H1 (cell line): ENCODE measurements around the gene HNF4A. TPM values are rescaled to one million over a fixed set of nuclear protein-coding genes. Genes with fewer than 3 reads are reported as not detected.

ENCODE experiments used
- CTCF ChIA-PET: fragments of 300-600 bp; sonication (Branson Sonifier 250); formaldehyde crosslinking; loops from one replicate; lab custom pipeline; 2021; ENCODE audit not compliant: partially characterized antibody; lab: Charles Lee
- POLR2A ChIA-PET: fragments of 300-600 bp; sonication (Branson Sonifier 250); formaldehyde crosslinking; loops from one replicate; lab custom pipeline; 2021; ENCODE audit warnings: inconsistent platforms; ENCODE audit not compliant: partially characterized antibody; lab: Charles Lee
- DNase-seq, 2 experiments: peaks; one replicate each; pipeline versions ENCODE4 v3.0.0 to v3.0.0-alpha.2; 2010 to 2022; ENCODE audit warnings: low spot score in 2 of 2, low read depth in 1 of 2, mixed read lengths in 1 of 2
- FAIRE-seq: peaks from 2 replicates; lab custom pipeline; 2011; peaks lifted over from hg19 to GRCh38; lab: Jason Lieb, UNC
- H2AFZ ChIP-seq: 2 replicates; pipeline ENCODE4 v1.8.1; 2012; ENCODE audit warnings: low read length, inconsistent platforms
- H2AK5ac ChIP-seq: 2 replicates; pipeline ENCODE4 v1.6.1; 2013; ENCODE audit warnings: low read depth, low read length
- H2BK120ac ChIP-seq: replicated peaks from 2 replicates; pipeline ENCODE3; 2013; ENCODE audit warnings: low read depth, low read length, inconsistent platforms
- H2BK12ac ChIP-seq: 2 replicates; pipeline ENCODE4 v1.6.1; 2013; ENCODE audit warnings: low read depth, low read length
- H2BK15ac ChIP-seq: 2 replicates; pipeline ENCODE4 v1.6.1; 2013; ENCODE audit warnings: low read length
- H2BK20ac ChIP-seq: 2 replicates; pipeline ENCODE4 v1.6.1; 2013; ENCODE audit warnings: low read length
- H2BK5ac ChIP-seq: 2 replicates; pipeline ENCODE4 v1.6.1; 2013; ENCODE audit warnings: low read depth, low read length
- H3K14ac ChIP-seq: 2 replicates; pipeline ENCODE4 v1.6.1; 2013; ENCODE audit warnings: inconsistent platforms; ENCODE audit not compliant: insufficient read length
- H3K18ac ChIP-seq: 2 replicates; pipeline ENCODE4 v1.6.1; 2013; ENCODE audit warnings: low read length; ENCODE audit errors: extremely low read depth
- H3K23ac ChIP-seq: 2 replicates; pipeline ENCODE4 v1.6.1; 2013; ENCODE audit warnings: inconsistent platforms; ENCODE audit not compliant: insufficient read length
- H3K23me2 ChIP-seq: 2 replicates; pipeline ENCODE4 v1.6.1; 2013; ENCODE audit warnings: low read depth, low read length
- H3K27ac ChIP-seq: 2 replicates; pipeline ENCODE4 v1.6.1; 2011; ENCODE audit warnings: low read depth, low read length, inconsistent platforms
- H3K27me3 ChIP-seq, 4 experiments: replicated peaks in 1 of 4; 1 replicate in 1 of 4; 2 replicates in 3 of 4; pipeline versions ENCODE4 v1.6.1 to v1.8.1; 2011 to 2013; ENCODE audit warnings: low read length in 3 of 4, mild to moderate bottlenecking in 3 of 4, inconsistent platforms in 2 of 4, mixed read lengths in 2 of 4, moderate library complexity in 1 of 4; ENCODE audit not compliant: control insufficient read depth in 3 of 4, insufficient read depth in 3 of 4; ENCODE audit errors: extremely low read depth in 1 of 4
- H3K36me3 ChIP-seq, 4 experiments: 2 replicates each; pipeline versions ENCODE4 v1.6.1 to v1.8.1; 2011 to 2013; ENCODE audit warnings: mild to moderate bottlenecking in 4 of 4, low read length in 3 of 4, moderate library complexity in 2 of 4, control low read depth in 1 of 4, inconsistent platforms in 1 of 4; ENCODE audit not compliant: insufficient read depth in 4 of 4, control insufficient read depth in 2 of 4
- H3K4ac ChIP-seq: replicated peaks from 2 replicates; pipeline ENCODE3; 2013; ENCODE audit warnings: low read length, low read depth, mixed read lengths, inconsistent platforms; ENCODE audit not compliant: insufficient read length
- H3K4me1 ChIP-seq, 4 experiments: replicated peaks in 1 of 4; 1 replicate in 1 of 4; 2 replicates in 3 of 4; pipeline versions ENCODE4 v1.6.1 to v1.8.1; 2011 to 2013; ENCODE audit warnings: low read length in 3 of 4, inconsistent platforms in 2 of 4, mixed read lengths in 1 of 4; ENCODE audit not compliant: insufficient read depth in 4 of 4, control insufficient read depth in 3 of 4
- H3K4me2 ChIP-seq, 2 experiments: 2 replicates each; pipeline versions ENCODE4 v1.6.1 to v1.8.1; 2011 to 2013; ENCODE audit warnings: low read depth in 2 of 2, low read length in 2 of 2, control low read depth in 1 of 2, inconsistent platforms in 1 of 2, mild to moderate bottlenecking in 1 of 2; ENCODE audit not compliant: insufficient read depth in 1 of 2
- H3K4me3 ChIP-seq, 4 experiments: fragments of 200-600, 300-600 bp in 1 of 4; sonication (generic), shearing (Covaris generic), sonication (Bioruptor Twin) in 1 of 4; 2 replicates each; pipeline versions ENCODE4 v1.5.1 to v1.8.1; 2011 to 2016; ENCODE audit warnings: low read length in 4 of 4, low read depth in 3 of 4, control low read depth in 2 of 4, inconsistent platforms in 2 of 4, mild to moderate bottlenecking in 2 of 4, mixed read lengths in 1 of 4, moderate library complexity in 1 of 4; ENCODE audit not compliant: insufficient read depth in 2 of 4; ENCODE audit errors: extremely low read depth in 1 of 4
- H3K56ac ChIP-seq: replicated peaks from 2 replicates; pipeline ENCODE3; 2013; ENCODE audit warnings: low read depth, mild to moderate bottlenecking, mixed read lengths, low read length, inconsistent platforms; ENCODE audit not compliant: insufficient read length
- H3K79me1 ChIP-seq: 2 replicates; pipeline ENCODE4 v1.6.1; 2013; ENCODE audit warnings: low read depth, low read length, control low read depth
- H3K79me2 ChIP-seq, 2 experiments: 2 replicates each; pipeline versions ENCODE4 v1.6.1 to v1.8.1; 2012 to 2013; ENCODE audit warnings: low read length in 2 of 2, mild to moderate bottlenecking in 2 of 2, inconsistent platforms in 1 of 2; ENCODE audit not compliant: insufficient read depth in 2 of 2, control insufficient read depth in 1 of 2
- H3K9ac ChIP-seq, 4 experiments: replicated peaks in 1 of 4; 1 replicate in 1 of 4; 2 replicates in 3 of 4; pipeline versions ENCODE4 v1.6.1 to v1.8.1; 2011 to 2013; ENCODE audit warnings: low read depth in 3 of 4, low read length in 3 of 4, control low read depth in 2 of 4, mild to moderate bottlenecking in 2 of 4, moderate library complexity in 2 of 4, inconsistent platforms in 1 of 4; ENCODE audit errors: extremely low read depth in 1 of 4
- H3K9me3 ChIP-seq, 2 experiments: 2 replicates each; pipeline versions ENCODE4 v1.6.1 to v1.8.1; 2012 to 2013; ENCODE audit warnings: mild to moderate bottlenecking in 2 of 2, moderate library complexity in 2 of 2, control low read depth in 1 of 2, inconsistent platforms in 1 of 2, low read depth in 1 of 2, low read length in 1 of 2, mixed read lengths in 1 of 2; ENCODE audit not compliant: insufficient read depth in 2 of 2
- H4K20me1 ChIP-seq, 2 experiments: replicated peaks in 1 of 2; 2 replicates each; pipeline versions ENCODE3 to v1.8.1; 2011 to 2013; ENCODE audit warnings: inconsistent platforms in 2 of 2, low read length in 2 of 2, mild to moderate bottlenecking in 1 of 2; ENCODE audit not compliant: insufficient read depth in 2 of 2, control insufficient read depth in 1 of 2
- H4K5ac ChIP-seq: 2 replicates; pipeline ENCODE4 v1.6.1; 2013; ENCODE audit warnings: low read length, low read depth, mixed read lengths, inconsistent platforms; ENCODE audit not compliant: insufficient read length
- H4K8ac ChIP-seq: 2 replicates; pipeline ENCODE4 v1.8.0; 2013; ENCODE audit warnings: mild to moderate bottlenecking, moderate library complexity, low read length, inconsistent platforms; ENCODE audit not compliant: insufficient read depth; ENCODE audit errors: extremely low read depth
- H4K91ac ChIP-seq: replicated peaks from 2 replicates; pipeline ENCODE3; 2013; ENCODE audit warnings: low read length, mixed read lengths, inconsistent platforms; ENCODE audit not compliant: insufficient read length
- CTCF ChIP-seq, 3 experiments: IDR thresholded peaks; 1 replicate in 2 of 3; 2 replicates in 1 of 3; pipeline versions ENCODE4 v1.5.1 to v1.6.1; 2011; ENCODE audit warnings: low read length in 3 of 3, mild to moderate bottlenecking in 3 of 3, inconsistent platforms in 2 of 3, low read depth in 1 of 3, moderate library complexity in 1 of 3; ENCODE audit not compliant: insufficient read depth in 1 of 3; ENCODE audit errors: control extremely low read depth in 1 of 3
- RFX5 ChIP-seq: IDR thresholded peaks from 2 replicates; pipeline ENCODE4 v1.6.1; 2011; ENCODE audit warnings: low read depth, low read length, improper control_type of control experiment, borderline replicate concordance
- RNF2 ChIP-seq: fragments of 200-900, 300-1000 bp; sonication (generic); IDR thresholded peaks from 2 replicates; pipeline ENCODE4 v1.7.1; 2016; ENCODE audit warnings: borderline replicate concordance, low read depth, mild to moderate bottlenecking, antibody characterized with exemption, low read length; ENCODE audit not compliant: poor library complexity, severe bottlenecking; ENCODE audit errors: missing control alignments
- SP2 ChIP-seq: IDR thresholded peaks from 2 replicates; pipeline ENCODE4 v1.6.1; 2012; ENCODE audit warnings: mild to moderate bottlenecking, low read length, inconsistent platforms
- SUZ12 ChIP-seq: fragments of 200-600 bp; sonication (generic); IDR thresholded peaks from 2 replicates; pipeline ENCODE4 v1.6.1; 2012; ENCODE audit warnings: mild to moderate bottlenecking, inconsistent platforms, low read length, moderate library complexity, mixed read lengths
- YY1 ChIP-seq: IDR thresholded peaks from 2 replicates; pipeline ENCODE4 v1.6.1; 2011; ENCODE audit warnings: low read depth, mild to moderate bottlenecking, low read length
- WGBS, 2 experiments: shearing (Covaris generic) in 1 of 2; methylation state at CpG; one replicate each; pipeline versions ENCODE4 v1.1.6 to v1.1.7; 2013 to 2015; ENCODE audit warnings: low lambda C conversion rate in 2 of 2, mixed read lengths in 2 of 2, inconsistent platforms in 1 of 2, low coverage in 1 of 2, missing lambda C conversion rate in 1 of 2; ENCODE audit not compliant: insufficient replicate concordance in 2 of 2, insufficient coverage in 1 of 2, insufficient read length in 1 of 2; ENCODE audit errors: extremely low coverage in 1 of 2, missing lambda C conversion rate in 1 of 2; 5-methylcytosine and 5-hydroxymethylcytosine counted together
- polyA plus RNA-seq, 7 experiments: library from polyadenylated mRNA; depleted of rRNA in 3 of 7; stranded (reverse) in 5 of 7; unstranded in 2 of 7; fragments of >200 nt in 5 of 7; fragments of 200-250 nt in 2 of 7; gene quantifications; 1 replicate in 5 of 7; 2 replicates in 1 of 7; 4 replicates in 1 of 7; pipeline versions ENCODE4 v1.2.1 to v1.2.3, GENCODE V29; 2011 to 2013; ENCODE audit warnings: missing spikeins in 2 of 7, mixed read lengths in 2 of 7
- total RNA-seq: library from RNA; stranded (reverse); fragmentation: NEBNext Ultra II Directional; extraction: Animal tissue kit (Norgen Biotek cat#: 25700); gene quantifications from 2 replicates; pipeline ENCODE4 v1.2.1, GENCODE V29; 2021

Gene HNF4A
- total and polyA plus RNA-seq, 2 of the 8 experiments (the other 6 are each of a cell fraction or from before 2014, with no cell fraction given): 0.03 TPM; not detected in 1

- Histone ChIP-seq H4K20me1 (no peaks in the 10 kb centered on the region), H2BK120ac (no peak overlapping the region), H3K56ac (no peak overlapping the region), H3K79me2 (no peaks in the 10 kb centered on the region), H3K27ac (no peak overlapping the region), H3K4me2 (no peak overlapping the region), H2AK5ac (no peak overlapping the region), H3K36me3 (no peaks in the 10 kb centered on the region), H3K4ac (no peak overlapping the region), H4K8ac (no peak overlapping the region), H3K9ac (no peak overlapping the region), H2BK12ac (no peak overlapping the region), H2BK20ac (no peak overlapping the region), H2AFZ (no peak overlapping the region), H2BK5ac (no peak overlapping the region), H4K5ac (no peak overlapping the region), H3K18ac (no peak overlapping the region), H3K79me1 (no peaks in the 10 kb centered on the region), H2BK15ac (no peak overlapping the region), H3K14ac (no peak overlapping the region), H3K27me3 (0 out of 7 replicates have a peak, but pooled peaks cover 0 to 4% (median 0%) of the 10 kb centered on the region in 4 experiments), H3K4me3 (no peak overlapping the region), H4K91ac (no peak overlapping the region), H3K23me2 (peaks cover 2% of the 10 kb centered on the region; the same call in 1 of the 2 replicates), H3K23ac (no peak overlapping the region), H3K4me1 (0 out of 7 replicates have a peak, but pooled peaks cover 0 to 2% (median 0%) of the 10 kb centered on the region in 4 experiments), H3K9me3 (no peaks in the 10 kb centered on the region)
- FAIRE-seq (no peak), DNase-seq (no peak)
- TF ChIP-seq SP2 (no peak), RNF2 (no peak), CTCF (IDR thresholded peaks at IDR 0.05; ENCODE audit: control extremely low read depth in 1 of 3, insufficient read depth in 1 of 3, low read depth in 1 of 3, low read length in 3 of 3) (no peak), YY1 (no peak), SUZ12 (no peak), RFX5 (no peak)
- WGBS, 2 experiments: 82% methylated on average over 3 of the region's 3 CpGs; no CpG with 5 or more reads in 1 of the 2 experiments
- ChIA-PET POLR2A (no interaction called here), CTCF (interaction anchor here (0.8 kb wide), 1 partner anchor 27 kb away, joined by 4 read pairs; no protein-coding TSS in a partner anchor)
Measured at GRCh38 chr20:44422083-44422482, 66.6 kb downstream of the HNF4A start.
